ENCODE results near the gene P2RX6. TPM values are rescaled to one million over a fixed set of nuclear protein-coding genes. Genes with fewer than 3 reads are reported as not detected.

Gene P2RX6
- total RNA-seq, 2 experiments from 2014 or later: not detected

GRCh38 chr22:21012446-21013407, 2.2 kb upstream of the P2RX6 start:
- Mint-ChIP-seq H3K9me3 (no peaks in the 10 kb centered on the region), H3K27ac (no peak overlapping the region), H3K27me3 (no peaks in the 10 kb centered on the region), H3K4me1 (ENCODE audit: low read depth) (peaks cover 20% of the 10 kb centered on the region), H3K36me3 (no peaks in the 10 kb centered on the region), H3K4me3 (peak overlapping the region; percentile 89)
- CTCF ChIA-PET: interaction anchor here (0.6 to 0.9 kb wide), 2 partner anchors 10 to 90 kb away, joined by 3 read pairs; no protein-coding TSS in a partner anchor
- no peak for DNase-seq
- POLR2A ChIA-PET: interaction anchor here (1.7 kb wide), 2 partner anchors 10 to 31 kb away, joined by 3 to 7 read pairs; partner anchors contain the start of genes LZTR1 and THAP7
- intact Hi-C loops (cut with micrococcal nuclease): no loop called here

- H3K27me3 Mint-ChIP-seq: no peaks in the 10 kb centered on the region
- H3K4me3 Mint-ChIP-seq: peak overlapping the region; percentile 89
- no peaks in the 10 kb centered on the region for H3K36me3 Mint-ChIP-seq
- ChIA-PET POLR2A (interaction anchor here (1.7 kb wide), 2 partner anchors 11 to 32 kb away, joined by 3 to 7 read pairs; partner anchors contain the start of genes LZTR1 and THAP7), CTCF (interaction anchor here (0.9 kb wide), 1 partner anchor 89 kb away, joined by 3 read pairs; no protein-coding TSS in a partner anchor)
- peaks cover 20% of the 10 kb centered on the region for H3K4me1 Mint-ChIP-seq (ENCODE audit: low read depth)
- intact Hi-C loops (cut with micrococcal nuclease): loop anchor here (1.0 kb wide), 1 partner anchor 11 kb away; the partner anchor contains the start of gene THAP7
- no peaks in the 10 kb centered on the region for H3K9me3 Mint-ChIP-seq
- peak overlapping the region; percentile 70 for H3K27ac Mint-ChIP-seq
- DNase-seq: no peak
Measured at GRCh38 chr22:21013657-21014201, 1.2 kb upstream of the P2RX6 start.

- CTCF ChIA-PET: interaction anchor here (1.4 kb wide), 1 partner anchor 32 kb away, joined by 5 read pairs; the partner anchor contains the start of gene LZTR1
Measured at GRCh38 chr22:21014202-21014725, 701 bp upstream of the P2RX6 start.

GRCh38 chr22:21015466-21016006, 571 bp downstream of the P2RX6 start:
- Mint-ChIP-seq H3K4me3 (no peak overlapping the region), H3K4me1 (ENCODE audit: low read depth) (peaks cover 20% of the 10 kb centered on the region), H3K27me3 (no peaks in the 10 kb centered on the region), H3K9me3 (no peaks in the 10 kb centered on the region), H3K27ac (no peak overlapping the region), H3K36me3 (no peaks in the 10 kb centered on the region)
- ChIA-PET CTCF (interaction anchor here (0.9 to 1.4 kb wide), 2 partner anchors 33 to 87 kb away, joined by 3 to 5 read pairs; partner anchors contain the start of gene LZTR1), POLR2A (interaction anchor here (1.1 kb wide), 1 partner anchor 13 kb away, joined by 3 read pairs; the partner anchor contains the start of gene THAP7)
- intact Hi-C loops (cut with micrococcal nuclease): no loop called here
- DNase-seq: no peak

More at GRCh38 chr22:21014202-21014725, 701 bp upstream of the P2RX6 start:
- POLR2A ChIA-PET: interaction anchor here (1.7 kb wide), 1 partner anchor 12 kb away, joined by 7 read pairs; the partner anchor contains the start of gene THAP7
- Mint-ChIP-seq H3K27ac (peak overlapping the region; percentile 70), H3K4me3 (peak overlapping the region; percentile 89), H3K4me1 (ENCODE audit: low read depth) (peaks cover 20% of the 10 kb centered on the region), H3K9me3 (no peaks in the 10 kb centered on the region), H3K36me3 (no peaks in the 10 kb centered on the region), H3K27me3 (no peaks in the 10 kb centered on the region)
- intact Hi-C loops (cut with micrococcal nuclease): loop anchor here (1.0 kb wide), 1 partner anchor 12 kb away; the partner anchor contains the start of gene THAP7
- peak; percentile 92 for DNase-seq

- ChIA-PET POLR2A (no interaction called here), CTCF (no interaction called here)
- Mint-ChIP-seq H3K36me3 (no peaks in the 10 kb centered on the region), H3K4me1 (ENCODE audit: low read depth) (peaks cover 20% of the 10 kb centered on the region), H3K27ac (no peak overlapping the region), H3K4me3 (no peak overlapping the region), H3K27me3 (no peaks in the 10 kb centered on the region), H3K9me3 (no peaks in the 10 kb centered on the region)
- no peak for DNase-seq
- intact Hi-C loops (cut with micrococcal nuclease): no loop called here
Measured at GRCh38 chr22:21016644-21017420, 1.9 kb downstream of the P2RX6 start.

GRCh38 chr22:21018314-21018713, 3.3 kb downstream of the P2RX6 start:
- H3K27ac Mint-ChIP-seq: no peak overlapping the region
- no peak overlapping the region for H3K4me3 Mint-ChIP-seq
- no peak for DNase-seq
- CTCF ChIA-PET: no interaction called here
- H3K4me1 Mint-ChIP-seq (ENCODE audit: low read depth): peaks cover 20% of the 10 kb centered on the region
- H3K27me3 Mint-ChIP-seq: no peaks in the 10 kb centered on the region
- H3K9me3 Mint-ChIP-seq: no peaks in the 10 kb centered on the region
- H3K36me3 Mint-ChIP-seq: no peaks in the 10 kb centered on the region
- POLR2A ChIA-PET: no interaction called here
- intact Hi-C loops (cut with micrococcal nuclease): no loop called here

- ChIA-PET CTCF (interaction anchor here (0.6 to 1.5 kb wide), 8 partner anchors 13 to 536 kb away, joined by 3 to 6 read pairs (median 4); no protein-coding TSS in a partner anchor), POLR2A (no interaction called here)
- Mint-ChIP-seq H3K4me3 (no peak overlapping the region), H3K36me3 (no peaks in the 10 kb centered on the region), H3K27me3 (no peaks in the 10 kb centered on the region), H3K27ac (no peak overlapping the region), H3K9me3 (no peaks in the 10 kb centered on the region), H3K4me1 (ENCODE audit: low read depth) (peaks cover 14% of the 10 kb centered on the region)
- DNase-seq: peak; percentile 43
- intact Hi-C loops (cut with micrococcal nuclease): no loop called here
Measured at GRCh38 chr22:21020802-21021429, 6.0 kb downstream of the P2RX6 start.

GRCh38 chr22:21022507-21022906, 7.5 kb downstream of the P2RX6 start:
- intact Hi-C loops (cut with micrococcal nuclease): no loop called here
- Mint-ChIP-seq H3K4me3 (no peak overlapping the region), H3K9me3 (no peaks in the 10 kb centered on the region), H3K36me3 (no peaks in the 10 kb centered on the region), H3K27ac (no peak overlapping the region), H3K4me1 (ENCODE audit: low read depth) (peaks cover 12% of the 10 kb centered on the region), H3K27me3 (no peaks in the 10 kb centered on the region)
- DNase-seq: no peak
- CTCF ChIA-PET: no interaction called here
- POLR2A ChIA-PET: no interaction called here

- ChIA-PET CTCF (no interaction called here), POLR2A (no interaction called here)
- peaks cover 12% of the 10 kb centered on the region for H3K4me1 Mint-ChIP-seq (ENCODE audit: low read depth)
- H3K4me3 Mint-ChIP-seq: no peak overlapping the region
- no peak overlapping the region for H3K27ac Mint-ChIP-seq
- no peaks in the 10 kb centered on the region for H3K27me3 Mint-ChIP-seq
- intact Hi-C loops (cut with micrococcal nuclease): no loop called here
- no peaks in the 10 kb centered on the region for H3K9me3 Mint-ChIP-seq
- DNase-seq: no peak
- H3K36me3 Mint-ChIP-seq: no peaks in the 10 kb centered on the region
Measured at GRCh38 chr22:21022955-21023614, 8.1 kb downstream of the P2RX6 start.

- POLR2A ChIA-PET: no interaction called here
- Mint-ChIP-seq H3K4me1 (ENCODE audit: low read depth) (peaks cover 12% of the 10 kb centered on the region), H3K4me3 (no peak overlapping the region), H3K27ac (no peak overlapping the region), H3K36me3 (no peaks in the 10 kb centered on the region), H3K27me3 (peaks cover 13% of the 10 kb centered on the region), H3K9me3 (no peaks in the 10 kb centered on the region)
- DNase-seq: peak; percentile 26
- CTCF ChIA-PET: no interaction called here
- intact Hi-C loops (cut with micrococcal nuclease): no loop called here
Measured at GRCh38 chr22:21025266-21025665, 10.3 kb downstream of the P2RX6 start.
